GM12873 (cell line): ENCODE results near the gene DENND1A.

ENCODE experiments used
- TF ChIP-seq, protein P1 (sequence below): IDR thresholded peaks from 2 replicates; pipeline ENCODE4 v1.5.1; 2012; ENCODE audit warnings: low read depth, mild to moderate bottlenecking, moderate library complexity, low read length, control low read depth; ENCODE audit not compliant: insufficient read depth; ENCODE audit errors: missing control alignments

Gene DENND1A

DNA sequence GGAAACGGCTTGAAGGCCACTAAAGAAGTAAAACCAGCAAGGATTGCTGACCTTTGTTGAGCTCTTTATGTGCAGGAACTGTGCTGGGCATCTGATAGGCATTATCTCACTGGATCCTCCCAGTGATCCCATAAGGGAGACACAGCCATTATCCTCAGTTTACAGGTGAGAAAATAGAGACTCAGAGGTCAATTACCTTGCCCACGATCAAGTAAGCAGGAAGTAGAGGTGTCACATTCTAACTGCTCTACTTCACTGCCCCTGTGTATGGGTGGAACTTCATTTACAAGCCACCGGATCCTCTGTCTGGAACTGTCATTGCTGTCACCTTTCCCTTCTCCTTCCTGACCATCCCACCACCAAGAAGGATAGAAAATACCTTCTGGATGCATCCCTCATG is 325.1 kb downstream of the DENND1A start:
- TF ChIP-seq, protein P1, sequence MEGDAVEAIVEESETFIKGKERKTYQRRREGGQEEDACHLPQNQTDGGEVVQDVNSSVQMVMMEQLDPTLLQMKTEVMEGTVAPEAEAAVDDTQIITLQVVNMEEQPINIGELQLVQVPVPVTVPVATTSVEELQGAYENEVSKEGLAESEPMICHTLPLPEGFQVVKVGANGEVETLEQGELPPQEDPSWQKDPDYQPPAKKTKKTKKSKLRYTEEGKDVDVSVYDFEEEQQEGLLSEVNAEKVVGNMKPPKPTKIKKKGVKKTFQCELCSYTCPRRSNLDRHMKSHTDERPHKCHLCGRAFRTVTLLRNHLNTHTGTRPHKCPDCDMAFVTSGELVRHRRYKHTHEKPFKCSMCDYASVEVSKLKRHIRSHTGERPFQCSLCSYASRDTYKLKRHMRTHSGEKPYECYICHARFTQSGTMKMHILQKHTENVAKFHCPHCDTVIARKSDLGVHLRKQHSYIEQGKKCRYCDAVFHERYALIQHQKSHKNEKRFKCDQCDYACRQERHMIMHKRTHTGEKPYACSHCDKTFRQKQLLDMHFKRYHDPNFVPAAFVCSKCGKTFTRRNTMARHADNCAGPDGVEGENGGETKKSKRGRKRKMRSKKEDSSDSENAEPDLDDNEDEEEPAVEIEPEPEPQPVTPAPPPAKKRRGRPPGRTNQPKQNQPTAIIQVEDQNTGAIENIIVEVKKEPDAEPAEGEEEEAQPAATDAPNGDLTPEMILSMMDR = no peak

DNA sequence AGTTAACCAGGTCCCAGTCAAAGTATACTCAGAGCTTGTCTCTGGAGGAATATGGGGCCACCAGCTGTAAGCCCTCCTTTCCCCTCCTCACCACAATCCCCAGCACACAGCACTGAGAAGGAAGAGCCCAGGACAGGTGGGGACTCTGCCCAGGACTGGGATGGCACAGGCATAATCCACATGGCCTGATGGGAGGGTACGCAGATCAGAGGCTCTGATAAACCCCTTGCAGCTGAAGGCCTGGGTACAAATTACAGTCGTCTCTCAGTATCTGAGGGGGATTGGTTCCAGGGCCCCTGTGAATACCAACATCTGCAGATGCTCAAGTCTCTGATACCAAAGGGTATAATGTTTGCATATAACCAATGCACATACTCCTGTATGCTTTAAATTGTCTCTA is 328.1 kb downstream of the DENND1A start:
- TF ChIP-seq, protein P1 = no peak

DNA sequence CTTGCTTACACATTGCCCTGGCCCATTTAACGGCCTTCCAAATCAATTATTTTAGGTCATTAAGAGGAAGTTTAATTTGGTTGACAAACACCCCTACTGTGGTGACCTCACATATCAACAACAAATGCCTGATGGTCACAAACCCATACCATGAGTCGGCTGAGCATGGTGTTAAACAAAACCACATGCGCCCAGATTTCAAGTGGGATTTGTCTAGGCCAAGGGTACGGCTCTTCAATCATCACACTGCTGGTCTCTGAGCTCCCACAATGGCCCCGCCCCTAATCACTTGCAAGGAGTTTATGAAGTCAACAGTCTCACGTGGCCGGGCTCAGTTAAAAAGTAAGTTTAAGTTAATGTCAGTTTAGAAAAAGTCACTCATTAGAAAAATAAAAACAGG is 330.1 kb downstream of the DENND1A start:
- TF ChIP-seq, protein P1 = no peak

DNA sequence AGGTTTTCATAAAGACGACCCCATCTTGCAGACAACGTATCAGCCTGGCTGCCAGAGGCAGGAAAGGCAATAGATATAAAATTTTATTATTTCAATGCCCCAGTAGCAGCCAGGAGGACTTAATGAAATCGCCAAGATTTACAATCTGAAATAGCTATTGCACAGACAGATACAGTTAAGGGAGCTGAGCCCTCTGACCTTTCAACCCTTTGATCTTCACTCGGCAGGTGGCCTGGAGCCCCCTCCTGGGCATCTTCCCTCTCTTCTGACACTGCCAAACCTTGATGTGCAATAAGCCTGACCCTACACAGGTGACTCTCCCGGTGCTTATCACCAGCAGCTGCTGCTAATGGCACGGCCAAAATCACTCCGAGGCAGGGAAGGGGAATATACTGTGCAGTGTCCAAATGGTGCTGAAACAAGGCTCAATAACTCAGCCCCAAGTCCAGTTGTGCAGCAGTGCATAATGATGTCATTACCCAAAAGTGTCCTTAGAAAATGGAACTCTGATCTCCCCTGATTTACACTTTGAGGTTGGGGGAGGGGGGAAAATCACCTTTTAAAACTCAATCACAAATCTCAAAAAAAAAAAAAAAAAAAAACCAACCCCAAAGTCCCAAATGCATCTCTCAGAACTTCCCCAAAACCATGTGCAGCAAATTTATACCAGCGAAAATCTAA is 331.9 kb downstream of the DENND1A start:
- TF ChIP-seq, protein P1 = no peak

DNA sequence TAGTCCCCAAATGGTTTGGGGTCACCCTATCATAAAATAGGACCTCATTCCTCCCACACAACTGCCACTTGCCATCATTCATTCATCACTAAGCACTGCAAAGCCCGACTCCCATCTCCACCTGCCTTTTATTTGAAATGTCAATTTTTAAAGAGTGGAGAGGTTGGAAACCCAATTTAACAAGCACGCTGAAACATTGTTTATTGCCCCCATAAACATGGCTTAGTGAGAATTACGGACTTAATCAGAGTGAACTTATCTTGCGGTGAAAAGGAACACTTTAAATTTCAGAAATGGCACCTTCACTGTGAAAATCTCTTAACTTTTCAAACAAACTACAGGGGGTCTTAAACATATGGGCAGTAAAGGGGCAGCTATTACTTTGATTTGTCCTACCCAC is 332.9 kb downstream of the DENND1A start:
- TF ChIP-seq, protein P1 = no peak

DNA sequence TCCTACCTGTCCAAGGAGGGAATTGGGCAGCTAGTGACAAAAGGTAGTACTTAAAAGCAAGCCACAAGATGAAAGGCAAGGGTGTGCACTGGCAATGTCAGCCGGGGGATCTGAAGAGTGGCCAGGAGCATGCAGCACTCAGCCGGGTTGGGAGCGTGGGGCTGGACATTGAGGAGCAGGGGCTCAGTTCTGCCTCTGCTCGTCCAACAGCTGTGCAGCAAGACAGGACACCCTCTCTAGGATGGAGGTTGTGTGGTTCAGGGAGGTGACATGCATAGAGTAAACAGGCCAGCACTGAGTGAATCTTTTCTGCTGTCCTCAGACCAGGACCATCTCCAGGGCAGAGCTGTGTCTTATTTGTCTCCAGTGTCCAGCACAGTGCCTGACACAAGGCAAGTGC is 338.6 kb downstream of the DENND1A start:
- TF ChIP-seq, protein P1 = no peak

DNA sequence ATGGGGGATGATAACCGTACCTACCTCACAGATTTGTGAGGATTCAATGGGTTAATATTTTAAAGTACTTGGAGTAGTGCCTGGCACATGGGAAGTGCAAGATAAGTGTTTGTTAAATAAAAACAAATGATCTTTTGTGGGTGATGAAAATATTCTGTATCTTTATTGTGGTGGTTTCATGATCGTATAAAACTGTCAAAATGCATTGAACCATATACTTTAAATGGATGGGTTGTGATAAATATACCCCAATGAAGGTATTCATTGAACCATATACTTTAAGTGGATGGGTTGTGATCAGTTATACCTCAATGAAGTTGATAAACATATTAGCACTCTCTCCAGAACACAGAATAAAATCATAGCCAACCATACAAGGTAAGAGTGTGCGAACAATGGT is 339.4 kb downstream of the DENND1A start:
- TF ChIP-seq, protein P1 = no peak
